ENCODE data around the gene SGCE.

GRCh38 chr7:94576316-94576715 is 79.6 kb downstream of the SGCE start:
- TF ChIP-seq EZH2 (IDR thresholded peaks at IDR 0.05; ENCODE audit: low read depth, unreplicated experiment) (no peak), CTCF (conservative IDR thresholded peaks at IDR 0.05; ENCODE audit: low read depth in 2 of 2) (no peak), EZH2phosphoT487 (IDR thresholded peaks at IDR 0.05; ENCODE audit: unreplicated experiment) (no peak), POLR2AphosphoS5 (IDR thresholded peaks at IDR 0.05; ENCODE audit: low read depth) (no peak), JUNB (IDR thresholded peaks at IDR 0.05; ENCODE audit: unreplicated experiment) (no peak), ZNF114 (CRISPR knock-in tag; IDR thresholded peaks at IDR 0.05) (no peak)
- TF ChIP-seq, protein P1, sequence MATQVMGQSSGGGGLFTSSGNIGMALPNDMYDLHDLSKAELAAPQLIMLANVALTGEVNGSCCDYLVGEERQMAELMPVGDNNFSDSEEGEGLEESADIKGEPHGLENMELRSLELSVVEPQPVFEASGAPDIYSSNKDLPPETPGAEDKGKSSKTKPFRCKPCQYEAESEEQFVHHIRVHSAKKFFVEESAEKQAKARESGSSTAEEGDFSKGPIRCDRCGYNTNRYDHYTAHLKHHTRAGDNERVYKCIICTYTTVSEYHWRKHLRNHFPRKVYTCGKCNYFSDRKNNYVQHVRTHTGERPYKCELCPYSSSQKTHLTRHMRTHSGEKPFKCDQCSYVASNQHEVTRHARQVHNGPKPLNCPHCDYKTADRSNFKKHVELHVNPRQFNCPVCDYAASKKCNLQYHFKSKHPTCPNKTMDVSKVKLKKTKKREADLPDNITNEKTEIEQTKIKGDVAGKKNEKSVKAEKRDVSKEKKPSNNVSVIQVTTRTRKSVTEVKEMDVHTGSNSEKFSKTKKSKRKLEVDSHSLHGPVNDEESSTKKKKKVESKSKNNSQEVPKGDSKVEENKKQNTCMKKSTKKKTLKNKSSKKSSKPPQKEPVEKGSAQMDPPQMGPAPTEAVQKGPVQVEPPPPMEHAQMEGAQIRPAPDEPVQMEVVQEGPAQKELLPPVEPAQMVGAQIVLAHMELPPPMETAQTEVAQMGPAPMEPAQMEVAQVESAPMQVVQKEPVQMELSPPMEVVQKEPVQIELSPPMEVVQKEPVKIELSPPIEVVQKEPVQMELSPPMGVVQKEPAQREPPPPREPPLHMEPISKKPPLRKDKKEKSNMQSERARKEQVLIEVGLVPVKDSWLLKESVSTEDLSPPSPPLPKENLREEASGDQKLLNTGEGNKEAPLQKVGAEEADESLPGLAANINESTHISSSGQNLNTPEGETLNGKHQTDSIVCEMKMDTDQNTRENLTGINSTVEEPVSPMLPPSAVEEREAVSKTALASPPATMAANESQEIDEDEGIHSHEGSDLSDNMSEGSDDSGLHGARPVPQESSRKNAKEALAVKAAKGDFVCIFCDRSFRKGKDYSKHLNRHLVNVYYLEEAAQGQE (IDR thresholded peaks at IDR 0.05; ENCODE audit: unreplicated experiment) = no peak
- TF ChIP-seq, protein P2, sequence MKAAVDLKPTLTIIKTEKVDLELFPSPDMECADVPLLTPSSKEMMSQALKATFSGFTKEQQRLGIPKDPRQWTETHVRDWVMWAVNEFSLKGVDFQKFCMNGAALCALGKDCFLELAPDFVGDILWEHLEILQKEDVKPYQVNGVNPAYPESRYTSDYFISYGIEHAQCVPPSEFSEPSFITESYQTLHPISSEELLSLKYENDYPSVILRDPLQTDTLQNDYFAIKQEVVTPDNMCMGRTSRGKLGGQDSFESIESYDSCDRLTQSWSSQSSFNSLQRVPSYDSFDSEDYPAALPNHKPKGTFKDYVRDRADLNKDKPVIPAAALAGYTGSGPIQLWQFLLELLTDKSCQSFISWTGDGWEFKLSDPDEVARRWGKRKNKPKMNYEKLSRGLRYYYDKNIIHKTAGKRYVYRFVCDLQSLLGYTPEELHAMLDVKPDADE (IDR thresholded peaks at IDR 0.05) = no peak

Measured in GM23338 (cell line).